Left lobe of liver (tissue), 2 donors: ENCODE measurements around the gene NASP. TPM values are rescaled to one million over a fixed set of nuclear protein-coding genes. Genes with fewer than 3 reads are reported as not detected.
"Not testable (repeated sequence)": the region's sequence is repeated elsewhere in the genome, so short reads cannot be mapped to it uniquely, and the experiment has no call there.

Source experiments
- ATAC-seq: fragments of 200-7000 bp; cut with Tn5 transposase; one replicate; pipeline ENCODE4 v1.9.1; 2020; ENCODE audit warnings: mild to moderate bottlenecking, moderate library complexity
- DNase-seq: peaks from one replicate; pipeline ENCODE4 v3.0.0-alpha.2; 2020; ENCODE audit warnings: low spot score
- total RNA-seq: library from RNA; stranded (reverse); gene quantifications from one replicate; pipeline ENCODE4 v1.2.1, GENCODE V29; 2021
- donor health status: DM: no; HTN: no; CAD: no; lungs with moderate emphysema.
- donor health status: DM: no; HTN: yes; CAD: no.

Gene NASP
- total RNA-seq, 1 donor from 2014 or later: 28.2 TPM

DNA sequence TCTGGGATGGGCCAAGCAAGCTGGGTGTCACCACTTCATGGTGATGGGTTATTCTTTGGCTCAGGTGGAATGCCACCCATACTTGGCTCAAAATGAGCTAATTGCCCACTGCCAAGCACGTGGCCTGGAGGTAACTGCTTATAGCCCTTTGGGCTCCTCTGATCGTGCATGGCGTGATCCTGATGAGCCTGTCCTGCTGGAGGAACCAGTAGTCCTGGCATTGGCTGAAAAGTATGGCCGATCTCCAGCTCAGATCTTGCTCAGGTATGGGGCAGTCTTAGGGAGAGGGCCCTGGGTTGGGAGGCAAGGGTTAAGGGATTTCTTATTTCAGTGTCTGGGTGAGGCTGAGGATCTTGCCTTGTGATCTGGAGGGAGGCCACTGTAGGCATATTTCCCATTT lies 15.4 kb upstream of the NASP start:
- DNase-seq (no peak), ATAC-seq (no peak)

GRCh38 chr1:45569571-45569961 lies 14.3 kb upstream of the NASP start:
- peak; percentile 21 for ATAC-seq
- DNase-seq: no peak

GRCh38 chr1:45569962-45570581 lies 13.8 kb upstream of the NASP start:
- ATAC-seq (peak; percentile 91), DNase-seq (peak; percentile 64)

DNA sequence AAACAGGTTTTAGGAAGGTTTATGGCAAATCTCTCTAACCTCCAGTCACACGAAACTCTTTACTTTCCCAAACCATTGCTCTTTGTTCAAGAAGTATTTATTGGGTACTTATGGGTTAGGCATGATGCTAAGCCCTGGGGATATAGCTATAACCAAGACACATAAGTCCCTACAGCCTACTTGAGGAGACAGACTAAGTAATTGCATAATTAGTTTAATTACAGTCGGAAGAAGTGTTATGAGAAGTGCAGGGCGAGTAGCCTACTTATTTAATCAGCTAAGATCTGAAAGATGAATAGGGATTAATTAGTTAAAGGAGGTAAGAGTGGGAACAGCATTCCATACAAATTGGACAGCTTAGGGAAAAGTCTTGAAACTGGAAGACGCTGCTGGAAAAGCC lies 13.2 kb upstream of the NASP start:
- DNase-seq (no peak), ATAC-seq (no peak)

GRCh38 chr1:45573231-45573804 lies 10.5 kb upstream of the NASP start:
- no peak for ATAC-seq
- DNase-seq: no peak

DNA sequence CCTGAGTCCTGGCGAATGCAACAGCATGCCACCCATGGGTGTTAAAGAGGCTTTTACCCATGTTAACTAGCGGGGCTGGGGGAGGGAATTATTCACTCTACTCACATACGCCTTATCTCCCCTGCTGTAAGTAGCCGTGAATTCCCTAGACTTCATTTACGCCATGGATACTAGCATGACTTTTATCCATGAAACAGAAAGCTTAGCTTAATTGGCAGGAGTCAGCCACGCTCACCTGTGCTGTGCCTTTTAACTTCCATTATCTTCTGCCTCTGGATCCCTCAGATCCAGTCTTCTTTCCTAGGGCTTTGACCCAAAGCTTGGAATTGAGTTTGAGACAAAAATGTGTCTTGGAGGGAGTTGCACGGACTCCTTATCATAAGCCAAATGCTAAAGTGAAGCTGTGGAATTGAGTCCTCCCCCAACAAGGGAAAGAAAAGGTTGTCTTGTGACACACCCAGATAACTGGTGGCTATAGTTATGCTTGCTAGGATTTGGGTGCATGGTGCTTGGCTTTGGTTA lies 9.7 kb upstream of the NASP start:
- ATAC-seq: no peak
- no peak for DNase-seq

- peak; percentile 84 for ATAC-seq
- peak; percentile 96 for DNase-seq
Observed at GRCh38 chr1:45583264-45583665, 576 bp upstream of the NASP start.

GRCh38 chr1:45584351-45585109 lies 689 bp downstream of the NASP start:
- DNase-seq (peak; percentile 89), ATAC-seq (peak; percentile 77)

- ATAC-seq: no peak
- DNase-seq: no peak
Observed at GRCh38 chr1:45585110-45585426, 1.2 kb downstream of the NASP start.

DNA sequence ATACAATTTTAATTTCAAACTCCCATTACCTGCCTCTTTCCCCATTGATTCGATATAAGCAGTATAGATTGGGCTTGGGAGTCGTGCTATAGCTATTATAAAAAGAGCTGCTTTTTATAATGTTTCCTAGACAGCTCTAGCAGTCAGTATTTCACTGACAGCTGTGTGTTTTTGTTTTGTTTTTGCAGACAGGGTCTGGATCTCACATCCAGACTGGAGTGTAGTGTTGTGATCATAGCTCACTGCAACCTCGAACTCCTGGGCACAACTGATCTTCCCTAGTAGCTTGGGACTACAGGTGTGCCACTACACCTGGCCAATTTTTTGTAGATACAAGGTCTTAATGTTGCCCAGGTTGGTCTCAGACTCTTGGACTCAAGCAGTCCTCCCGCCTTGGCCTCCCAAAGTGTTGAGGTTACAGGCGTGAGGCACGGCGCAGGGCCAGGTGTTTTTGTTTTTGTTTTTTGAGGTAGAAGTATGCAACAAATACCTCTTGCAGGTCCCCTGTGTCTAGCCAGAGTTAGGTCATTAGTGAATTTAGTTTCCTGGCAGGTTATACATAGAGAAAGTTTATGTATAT lies 1.7 kb downstream of the NASP start:
- peak; percentile 41 for DNase-seq
- no peak for ATAC-seq

GRCh38 chr1:45586769-45587168 lies 2.9 kb downstream of the NASP start:
- ATAC-seq: no peak
- no peak for DNase-seq

DNA sequence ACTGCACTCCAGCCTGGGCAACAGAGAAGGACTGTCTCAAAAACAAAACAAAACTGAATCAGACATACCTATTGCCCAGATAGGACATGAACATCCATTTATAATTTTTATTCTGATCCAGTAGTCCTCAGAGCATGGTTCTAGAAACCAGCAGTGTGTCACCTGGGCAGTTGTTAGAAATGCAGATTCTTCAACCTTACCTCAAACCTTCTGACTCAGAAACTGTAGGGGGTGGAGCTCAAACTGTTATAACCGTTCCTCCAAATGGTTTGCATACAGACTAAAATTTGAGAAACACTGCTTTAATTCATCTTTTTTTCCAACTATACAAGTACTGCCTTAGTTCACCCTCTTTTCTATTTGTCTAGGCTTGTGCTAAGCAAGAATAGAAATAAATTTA lies 6.0 kb downstream of the NASP start:
- DNase-seq (no peak), ATAC-seq (peak; percentile 30)

DNA sequence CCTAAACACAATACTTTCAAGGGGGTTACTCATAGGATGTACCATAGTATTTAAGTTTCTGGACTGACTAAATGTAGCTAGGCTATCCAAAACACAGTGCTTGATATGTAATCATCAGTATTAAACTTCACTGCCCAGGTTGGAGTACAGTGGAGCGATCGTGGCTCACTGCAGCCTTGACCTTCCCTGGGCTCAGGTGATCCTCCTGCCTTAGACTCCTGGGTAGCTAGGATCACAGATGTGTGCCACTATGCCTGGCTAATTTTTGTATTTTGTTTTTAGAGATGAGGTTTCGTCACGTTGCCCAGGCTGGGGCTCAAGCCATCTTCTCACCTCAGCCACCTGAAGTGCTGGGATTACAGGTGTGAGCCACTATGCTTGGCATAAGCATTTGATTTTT lies 10.6 kb downstream of the NASP start:
- no peak for ATAC-seq

DNA sequence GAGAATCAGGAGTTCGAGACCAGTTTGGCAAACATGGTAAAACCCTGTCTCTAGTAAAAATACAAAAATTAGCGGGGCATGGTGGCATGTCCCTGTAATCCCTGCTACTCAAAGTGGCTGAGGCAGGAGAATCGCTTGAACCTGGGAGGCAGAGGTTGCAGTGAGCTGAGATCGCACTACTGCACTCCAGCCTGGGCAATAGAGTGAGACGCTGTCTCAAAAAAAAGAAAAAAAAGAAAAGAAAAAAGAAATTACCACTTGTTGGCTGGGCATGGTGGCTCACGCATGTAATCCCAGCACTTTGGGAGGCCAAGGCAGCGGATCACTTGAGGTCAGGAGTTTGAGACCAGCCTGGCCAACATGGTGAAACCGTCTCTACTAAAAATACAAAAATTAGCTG lies 12.9 kb downstream of the NASP start:
- ATAC-seq, DNase-seq: not testable (repeated sequence)

More for the DNA sequence above, 10.6 kb downstream of the NASP start:
- no peak for DNase-seq

DNA sequence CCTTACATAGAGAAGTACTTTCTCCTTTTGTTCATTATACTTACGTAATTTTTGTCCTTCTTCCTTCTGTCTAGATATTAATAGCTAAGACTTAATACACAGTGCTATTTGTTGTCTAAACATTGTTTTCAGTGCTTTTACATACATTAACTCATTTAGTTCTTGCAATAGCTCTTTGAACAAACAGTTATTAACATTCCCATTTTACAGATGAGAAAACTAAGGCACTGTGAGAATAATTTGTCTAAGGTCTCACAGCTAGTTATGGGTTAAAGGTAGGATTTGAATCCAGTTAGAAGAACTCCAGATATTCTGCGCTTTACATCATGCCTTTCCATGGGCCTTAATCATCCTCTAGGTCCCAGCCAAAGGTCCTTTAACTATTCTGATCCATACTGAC lies 20.4 kb downstream of the NASP start:
- ATAC-seq (no peak), DNase-seq (no peak)

- no peak for ATAC-seq
Observed at GRCh38 chr1:45607404-45608074, 23.7 kb downstream of the NASP start.

GRCh38 chr1:45608175-45609156 lies 24.6 kb downstream of the NASP start:
- ATAC-seq (no peak), DNase-seq (no peak)

More at GRCh38 chr1:45607404-45608074, 23.7 kb downstream of the NASP start:
- no peak for DNase-seq

GRCh38 chr1:45610589-45611226 lies 26.9 kb downstream of the NASP start:
- ATAC-seq (no peak), DNase-seq (no peak)

- no peak for DNase-seq
- ATAC-seq: no peak
Observed at GRCh38 chr1:45612941-45613579, 29.2 kb downstream of the NASP start.
